AG10803 (cell line): ENCODE results near the gene SNRPB.

Experiments
- DNase-seq: peaks from one replicate; pipeline ENCODE4 v3.0.0; 2010; ENCODE audit warnings: low read depth
- H3K4me3 ChIP-seq: 2 replicates; pipeline ENCODE4 v1.5.1; 2011; ENCODE audit warnings: mild to moderate bottlenecking, low read length, control low read depth
- CTCF ChIP-seq: conservative IDR thresholded peaks from 2 replicates; pipeline ENCODE4 v1.5.1; 2011; ENCODE audit warnings: mild to moderate bottlenecking, low read length, control low read depth, inconsistent platforms

Gene SNRPB

DNA sequence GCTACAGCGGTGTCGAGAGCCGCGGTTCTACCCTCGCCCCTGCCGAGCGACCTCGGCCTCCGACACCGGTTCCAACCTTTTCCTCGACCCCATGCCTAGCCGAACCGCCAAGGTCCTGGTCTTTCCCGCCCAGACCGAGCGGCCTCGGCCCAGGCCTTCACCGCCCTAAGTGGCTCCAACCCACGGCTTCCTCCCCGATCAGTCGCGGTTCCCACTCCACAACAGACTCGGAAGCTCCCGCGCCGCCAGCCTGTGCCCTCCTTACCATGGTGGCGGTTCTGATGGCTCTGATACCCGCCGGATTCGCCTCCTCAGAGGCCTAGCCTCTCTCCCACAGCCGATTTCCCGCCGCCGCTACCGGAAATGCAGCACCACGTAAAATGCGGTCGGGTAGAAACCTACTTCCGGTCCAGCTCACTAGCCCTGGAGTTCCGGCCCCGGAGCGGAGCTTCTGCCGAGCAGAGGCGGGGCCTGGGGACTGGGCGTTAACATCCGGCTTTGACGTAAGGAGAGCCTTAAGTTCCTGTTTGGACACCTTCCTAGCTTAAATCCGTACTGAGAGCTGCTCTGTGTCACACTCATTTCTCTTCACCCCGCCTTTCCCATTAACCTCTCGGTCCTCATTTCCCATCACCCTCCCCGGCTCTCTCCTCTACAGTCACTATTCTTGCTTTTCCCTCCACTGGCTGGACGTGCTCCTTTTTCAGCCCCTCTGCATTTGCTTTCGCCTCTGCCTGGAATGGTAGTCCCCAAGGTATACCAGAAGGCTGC, at the start of gene SNRPB:
TSS of gene SNRPB (minus strand) at position 367 of the 771 bp plus-strand sequence. CDS start at position 268, 99 bp downstream.
- peak; percentile 99 for DNase-seq
- no peak for TF ChIP-seq CTCF
- H3K4me3 ChIP-seq: peak within 1 kb of the TSS; percentile 94

GRCh38 chr20:2519115-2519809, 48.7 kb upstream of the SNRPB start:
- DNase-seq: peak; percentile 27
- no peak overlapping the region for H3K4me3 ChIP-seq
- TF ChIP-seq CTCF: no peak

DNA sequence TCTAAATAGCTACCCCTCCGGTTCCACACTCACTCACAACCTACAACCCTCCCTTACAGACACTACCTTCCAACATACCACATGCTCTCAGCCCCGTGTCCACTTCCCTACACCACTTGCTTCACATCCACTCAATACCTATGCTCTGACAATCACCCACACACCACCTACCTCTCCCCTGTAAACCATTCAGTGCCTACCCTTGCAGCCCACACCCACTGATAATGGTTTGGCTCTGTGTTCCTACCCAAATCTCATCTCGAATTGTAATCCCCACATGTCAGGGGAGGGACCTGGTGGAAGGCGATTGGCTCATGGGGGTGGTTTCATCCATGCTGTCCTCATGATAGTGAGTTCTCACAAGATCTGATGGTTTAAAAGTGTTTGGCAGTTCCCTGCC, 48.0 kb upstream of the SNRPB start:
- no peak for DNase-seq
- H3K4me3 ChIP-seq: no peak overlapping the region
- no peak for TF ChIP-seq CTCF

DNA sequence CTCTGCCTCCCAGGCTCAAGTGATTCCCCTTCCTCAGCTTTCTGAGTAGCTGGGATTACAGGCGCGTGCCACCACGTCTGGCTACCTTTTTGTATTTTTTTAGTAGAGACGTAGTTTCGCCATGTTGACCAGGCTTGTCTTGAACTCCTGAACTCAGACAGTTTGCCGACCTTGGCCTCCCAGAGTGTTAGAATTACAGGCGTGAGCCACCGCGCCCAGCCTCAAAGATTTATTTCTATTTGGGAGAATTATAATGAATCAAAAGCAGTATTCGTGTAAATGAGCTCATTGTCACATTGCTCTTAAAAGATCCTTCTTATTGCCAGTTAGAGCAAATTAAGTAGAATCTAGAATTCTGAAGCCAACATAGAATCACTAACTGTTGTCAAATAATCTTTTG, 47.5 kb upstream of the SNRPB start:
- H3K4me3 ChIP-seq: no peak overlapping the region
- no peak for TF ChIP-seq CTCF
- DNase-seq: no peak

- no peak for DNase-seq
- no peak for TF ChIP-seq CTCF
- no peak overlapping the region for H3K4me3 ChIP-seq
These were observed 45.8 kb upstream of the SNRPB start for GRCh38 chr20:2516399-2516798.

DNA sequence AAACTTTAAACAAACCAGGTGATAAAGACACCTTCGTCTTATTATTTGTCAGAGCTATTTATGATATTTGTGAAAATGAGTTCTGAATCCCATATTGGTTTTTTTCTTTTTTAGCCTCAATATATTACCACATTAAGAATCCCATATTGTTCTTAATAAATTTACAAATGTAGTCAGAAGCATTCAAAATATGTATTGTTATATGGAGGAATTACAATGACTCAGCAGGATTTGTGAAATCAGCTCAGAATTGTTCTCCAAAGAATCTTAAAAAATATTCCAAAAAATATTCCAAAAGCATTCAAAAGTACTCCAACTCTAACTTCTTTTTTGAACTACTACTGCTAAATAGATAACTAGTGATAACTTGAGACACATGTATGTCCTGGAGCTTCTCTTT, 44.6 kb upstream of the SNRPB start:
- TF ChIP-seq CTCF: no peak
- peak; percentile 36 for DNase-seq
- no peak overlapping the region for H3K4me3 ChIP-seq

GRCh38 chr20:2509794-2510193, 39.2 kb upstream of the SNRPB start:
- peak overlapping the region; percentile 89; the same call in 1 of the 2 replicates for H3K4me3 ChIP-seq
- no peak for DNase-seq
- no peak for TF ChIP-seq CTCF
